HG02938 (cell line): Measurements from ENCODE around the gene ABL2.

Experiments used
- ATAC-seq: cut with Tn5 transposase; IDR thresholded peaks from one replicate; pipeline ENCODE4 v1.9.1; 2021; ENCODE audit warnings: mild to moderate bottlenecking, moderate library complexity; ENCODE audit not compliant: unreplicated experiment

Gene ABL2

GRCh38 chr1:179103999-179104398, 125.5 kb downstream of the ABL2 start:
- ATAC-seq = no peak

GRCh38 chr1:179101566-179101965, 127.9 kb downstream of the ABL2 start:
- no peak for ATAC-seq

GRCh38 chr1:179099891-179100290, 129.6 kb downstream of the ABL2 start:
- ATAC-seq = no peak

GRCh38 chr1:179095924-179096323, 133.6 kb downstream of the ABL2 start:
- no peak for ATAC-seq

- no peak for ATAC-seq
These were observed 134.1 kb downstream of the ABL2 start for GRCh38 chr1:179095377-179095776.

GRCh38 chr1:179094818-179095217, 134.7 kb downstream of the ABL2 start:
- no peak for ATAC-seq

- ATAC-seq = no peak
These were observed 136.5 kb downstream of the ABL2 start for GRCh38 chr1:179092896-179093461.

GRCh38 chr1:179091691-179092165, 137.7 kb downstream of the ABL2 start:
- ATAC-seq = no peak

- ATAC-seq = no peak
These were observed 138.6 kb downstream of the ABL2 start for GRCh38 chr1:179090923-179091322.

GRCh38 chr1:179090522-179090921, 139.0 kb downstream of the ABL2 start:
- ATAC-seq = no peak

- no peak for ATAC-seq
These were observed 139.5 kb downstream of the ABL2 start for GRCh38 chr1:179089827-179090482.

GRCh38 chr1:179087665-179088064, 141.8 kb downstream of the ABL2 start:
- ATAC-seq = no peak

- peak; percentile 22 for ATAC-seq
These were observed 145.9 kb downstream of the ABL2 start for GRCh38 chr1:179083533-179083932.

- no peak for ATAC-seq
These were observed 146.5 kb downstream of the ABL2 start for GRCh38 chr1:179082999-179083335.

GRCh38 chr1:179082333-179082998, 147.0 kb downstream of the ABL2 start:
- peak; percentile 10 for ATAC-seq

- ATAC-seq = peak; percentile 81
These were observed 147.7 kb downstream of the ABL2 start, which contains the start of gene TOR3A for GRCh38 chr1:179081687-179082332. Gene TOR3A (plus strand): TSS chr1:179082070. CDS start chr1:179082129, 59 bp downstream.

GRCh38 chr1:179080866-179081686, 148.4 kb downstream of the ABL2 start:
- peak; percentile 15 for ATAC-seq

GRCh38 chr1:179079113-179079761, 150.2 kb downstream of the ABL2 start:
- ATAC-seq = peak; percentile 15

GRCh38 chr1:179077396-179077795, 152.1 kb downstream of the ABL2 start:
- no peak for ATAC-seq

GRCh38 chr1:179066471-179066870, 163.0 kb downstream of the ABL2 start:
- ATAC-seq = no peak
